ENCODE measurements around the gene CABLES2.

DNA sequence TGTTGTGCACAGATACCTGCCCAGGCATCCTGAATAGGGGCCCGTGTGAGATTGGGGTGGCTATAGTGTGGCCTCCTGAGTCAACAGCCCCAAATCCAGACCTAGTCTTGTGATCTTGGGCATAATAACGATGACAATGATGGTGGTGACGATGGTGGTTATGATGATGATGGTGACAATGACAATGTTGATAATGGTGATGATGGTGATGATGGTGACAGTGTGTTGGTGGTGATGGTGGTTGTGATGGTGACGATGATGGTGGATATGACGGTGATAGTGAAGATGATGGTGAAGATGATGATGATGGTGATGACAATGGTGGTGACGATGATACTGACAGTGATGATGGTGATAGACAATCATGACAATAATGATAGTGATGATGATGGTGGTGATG is 25.2 kb downstream of the CABLES2 start:
- TF ChIP-seq POLR2A (conservative IDR thresholded peaks at IDR 0.05), result 0 out of 2 replicates have a peak, but pooled peaks have one; percentile 36
- TF ChIP-seq POLR2AphosphoS5 (IDR thresholded peaks at IDR 0.05; ENCODE audit: control insufficient read depth, insufficient read depth, low read depth, low read length), result no peak
- TF ChIP-seq, protein P1, sequence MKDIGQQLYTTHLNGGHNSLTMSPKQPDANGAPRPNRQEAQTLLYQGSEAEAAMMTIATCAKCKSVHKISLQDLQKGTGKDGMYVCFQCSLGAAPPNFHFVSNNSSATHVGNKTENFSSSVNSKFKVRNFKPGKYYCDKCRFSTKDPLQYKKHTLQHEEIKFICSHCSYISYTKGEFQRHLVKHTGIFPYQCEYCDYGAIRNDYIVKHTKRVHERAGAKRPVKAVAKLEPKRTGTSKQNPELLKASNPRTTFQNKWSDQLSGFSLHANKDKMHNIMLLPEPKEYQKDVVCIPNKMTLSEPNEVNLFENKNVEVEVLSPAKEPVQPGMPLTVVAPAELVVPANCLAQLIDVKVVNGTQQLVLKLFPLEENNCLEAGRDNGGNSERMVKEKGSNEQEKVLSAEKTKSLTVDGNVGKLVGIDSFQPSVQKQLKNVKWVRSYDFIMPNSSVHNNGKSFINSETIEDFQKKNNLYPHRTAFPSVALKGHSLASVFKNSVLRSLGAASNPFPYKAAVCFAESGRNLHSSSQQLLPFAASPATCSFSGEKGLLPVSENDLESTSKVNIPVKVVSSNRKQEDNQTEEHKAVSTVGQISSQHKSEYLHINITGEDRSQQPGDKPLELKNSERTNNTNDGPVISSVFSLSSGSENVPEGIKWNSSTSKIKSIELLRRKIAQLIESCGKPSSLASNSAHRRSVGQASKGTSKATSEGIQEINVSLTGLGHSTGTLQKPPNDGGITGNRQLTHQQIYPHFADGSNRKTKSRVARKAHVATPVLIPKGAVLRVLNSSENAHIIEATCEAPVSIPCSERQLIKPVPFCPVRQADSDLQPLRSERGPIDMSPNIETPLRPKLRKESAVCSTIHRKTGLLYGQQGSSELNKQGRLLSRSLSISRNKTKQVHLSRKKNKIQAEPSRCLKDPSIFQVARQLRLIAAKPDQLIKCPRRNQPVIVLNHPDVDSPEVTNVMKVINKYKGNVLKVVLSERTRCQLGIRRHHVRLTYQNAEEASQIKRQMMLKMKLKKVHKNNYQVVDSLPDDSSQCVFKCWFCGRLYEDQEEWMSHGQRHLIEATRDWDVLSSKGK (CRISPR knock-in tag; IDR thresholded peaks at IDR 0.05), result no peak
- TF ChIP-seq SMC3 (conservative IDR thresholded peaks at IDR 0.05; ENCODE audit: insufficient read depth, low read depth, low read length), result no peak
- no peak for TF ChIP-seq ZNF24 (IDR thresholded peaks at IDR 0.05)
- TF ChIP-seq MAFF (IDR thresholded peaks at IDR 0.05; ENCODE audit: low read length), result no peak
- TF ChIP-seq MEF2A (IDR thresholded peaks at IDR 0.05; ENCODE audit: control insufficient read depth, low read depth, low read length), result no peak
- no peak for TF ChIP-seq THRAP3 (IDR thresholded peaks at IDR 0.05; ENCODE audit: borderline replicate concordance)
- TF ChIP-seq, protein P2, sequence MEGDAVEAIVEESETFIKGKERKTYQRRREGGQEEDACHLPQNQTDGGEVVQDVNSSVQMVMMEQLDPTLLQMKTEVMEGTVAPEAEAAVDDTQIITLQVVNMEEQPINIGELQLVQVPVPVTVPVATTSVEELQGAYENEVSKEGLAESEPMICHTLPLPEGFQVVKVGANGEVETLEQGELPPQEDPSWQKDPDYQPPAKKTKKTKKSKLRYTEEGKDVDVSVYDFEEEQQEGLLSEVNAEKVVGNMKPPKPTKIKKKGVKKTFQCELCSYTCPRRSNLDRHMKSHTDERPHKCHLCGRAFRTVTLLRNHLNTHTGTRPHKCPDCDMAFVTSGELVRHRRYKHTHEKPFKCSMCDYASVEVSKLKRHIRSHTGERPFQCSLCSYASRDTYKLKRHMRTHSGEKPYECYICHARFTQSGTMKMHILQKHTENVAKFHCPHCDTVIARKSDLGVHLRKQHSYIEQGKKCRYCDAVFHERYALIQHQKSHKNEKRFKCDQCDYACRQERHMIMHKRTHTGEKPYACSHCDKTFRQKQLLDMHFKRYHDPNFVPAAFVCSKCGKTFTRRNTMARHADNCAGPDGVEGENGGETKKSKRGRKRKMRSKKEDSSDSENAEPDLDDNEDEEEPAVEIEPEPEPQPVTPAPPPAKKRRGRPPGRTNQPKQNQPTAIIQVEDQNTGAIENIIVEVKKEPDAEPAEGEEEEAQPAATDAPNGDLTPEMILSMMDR (IDR thresholded peaks at IDR 0.05 in 2 of 3, conservative IDR thresholded peaks at IDR 0.05 in 1 of 3; ENCODE audit: insufficient read depth in 2 of 3, low read depth in 1 of 3, low read length in 3 of 3), result no peak
- TF ChIP-seq, protein P3, sequence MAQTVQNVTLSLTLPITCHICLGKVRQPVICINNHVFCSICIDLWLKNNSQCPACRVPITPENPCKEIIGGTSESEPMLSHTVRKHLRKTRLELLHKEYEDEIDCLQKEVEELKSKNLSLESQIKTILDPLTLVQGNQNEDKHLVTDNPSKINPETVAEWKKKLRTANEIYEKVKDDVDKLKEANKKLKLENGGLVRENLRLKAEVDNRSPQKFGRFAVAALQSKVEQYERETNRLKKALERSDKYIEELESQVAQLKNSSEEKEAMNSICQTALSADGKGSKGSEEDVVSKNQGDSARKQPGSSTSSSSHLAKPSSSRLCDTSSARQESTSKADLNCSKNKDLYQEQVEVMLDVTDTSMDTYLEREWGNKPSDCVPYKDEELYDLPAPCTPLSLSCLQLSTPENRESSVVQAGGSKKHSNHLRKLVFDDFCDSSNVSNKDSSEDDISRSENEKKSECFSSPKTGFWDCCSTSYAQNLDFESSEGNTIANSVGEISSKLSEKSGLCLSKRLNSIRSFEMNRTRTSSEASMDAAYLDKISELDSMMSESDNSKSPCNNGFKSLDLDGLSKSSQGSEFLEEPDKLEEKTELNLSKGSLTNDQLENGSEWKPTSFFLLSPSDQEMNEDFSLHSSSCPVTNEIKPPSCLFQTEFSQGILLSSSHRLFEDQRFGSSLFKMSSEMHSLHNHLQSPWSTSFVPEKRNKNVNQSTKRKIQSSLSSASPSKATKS (CRISPR knock-in tag; IDR thresholded peaks at IDR 0.05), result no peak
- TF ChIP-seq SIN3A (IDR thresholded peaks at IDR 0.05; ENCODE audit: borderline replicate concordance in 2 of 2, control insufficient read depth in 1 of 2, low read depth in 2 of 2, low read length in 2 of 2), result no peak
- TF ChIP-seq, protein P4, sequence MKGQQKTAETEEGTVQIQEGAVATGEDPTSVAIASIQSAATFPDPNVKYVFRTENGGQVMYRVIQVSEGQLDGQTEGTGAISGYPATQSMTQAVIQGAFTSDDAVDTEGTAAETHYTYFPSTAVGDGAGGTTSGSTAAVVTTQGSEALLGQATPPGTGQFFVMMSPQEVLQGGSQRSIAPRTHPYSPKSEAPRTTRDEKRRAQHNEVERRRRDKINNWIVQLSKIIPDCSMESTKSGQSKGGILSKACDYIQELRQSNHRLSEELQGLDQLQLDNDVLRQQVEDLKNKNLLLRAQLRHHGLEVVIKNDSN (CRISPR knock-in tag; IDR thresholded peaks at IDR 0.05), result no peak
- TF ChIP-seq BRCA1 (IDR thresholded peaks at IDR 0.05), result no peak
- TF ChIP-seq BRCA1 (CRISPR knock-in tag; IDR thresholded peaks at IDR 0.05), result no peak
- no peak for TF ChIP-seq NFIC (IDR thresholded peaks at IDR 0.05)

All from K562 (cell line).